Measurements from ENCODE around the gene SKA3. TPM values are rescaled to one million over a fixed set of nuclear protein-coding genes. Genes with fewer than 3 reads are reported as not detected.

SKA3 gene
- total and polyA plus RNA-seq, 2 of the 13 experiments (the other 11 are each of a cell fraction or from before 2014, with no cell fraction given): 7.2 to 10.8 TPM

- TF ChIP-seq MYC (CRISPR knock-in tag; IDR thresholded peaks at IDR 0.05; ENCODE audit: borderline replicate concordance) (peak; percentile 91), GLI4 (CRISPR knock-in tag; IDR thresholded peaks at IDR 0.05; ENCODE audit: borderline replicate concordance) (no peak; the same call in 1 of the 2 replicates), MAZ (IDR thresholded peaks at IDR 0.05; ENCODE audit: borderline replicate concordance, low read depth, low read length) (no peak), MAZ (CRISPR knock-in tag; IDR thresholded peaks at IDR 0.05; ENCODE audit: low read depth) (peak; percentile 80), ZNF737 (CRISPR knock-in tag; IDR thresholded peaks at IDR 0.05; ENCODE audit: borderline replicate concordance) (no peak; the same call in 1 of the 2 replicates), FOXK1 (CRISPR knock-in tag; IDR thresholded peaks at IDR 0.05; ENCODE audit: borderline replicate concordance, low read depth) (peak; percentile 71; the same call in 1 of the 2 replicates), MIXL1 (CRISPR knock-in tag; IDR thresholded peaks at IDR 0.05) (0 out of 2 replicates have a peak, but pooled peaks have one; percentile 4), ZNF18 (CRISPR knock-in tag; IDR thresholded peaks at IDR 0.05; ENCODE audit: insufficient replicate concordance) (peak; percentile 66), ATF7-NPFF (CRISPR knock-in tag; IDR thresholded peaks at IDR 0.05; ENCODE audit: low read depth) (peak; percentile 95), GATA4 (IDR thresholded peaks at IDR 0.05; ENCODE audit: borderline replicate concordance, low read depth) (peak; percentile 74; the same call in 1 of the 2 replicates), NRL (CRISPR knock-in tag; IDR thresholded peaks at IDR 0.05; ENCODE audit: borderline replicate concordance) (peak; percentile 72), DDIT3 (CRISPR knock-in tag; IDR thresholded peaks at IDR 0.05) (0 out of 2 replicates have a peak, but pooled peaks have one; percentile 51), STAG1 (CRISPR knock-in tag; IDR thresholded peaks at IDR 0.05) (0 out of 2 replicates have a peak, but pooled peaks have one; percentile 1), SIX1 (CRISPR knock-in tag; IDR thresholded peaks at IDR 0.05; ENCODE audit: borderline replicate concordance) (peak; percentile 40; the same call in 1 of the 2 replicates), RARA (CRISPR knock-in tag; IDR thresholded peaks at IDR 0.05) (no peak; the same call in 1 of the 2 replicates), NR2F6 (IDR thresholded peaks at IDR 0.05) (no peak), NR2F6 (CRISPR knock-in tag; IDR thresholded peaks at IDR 0.05) (no peak)
- TF ChIP-seq, protein P1, sequence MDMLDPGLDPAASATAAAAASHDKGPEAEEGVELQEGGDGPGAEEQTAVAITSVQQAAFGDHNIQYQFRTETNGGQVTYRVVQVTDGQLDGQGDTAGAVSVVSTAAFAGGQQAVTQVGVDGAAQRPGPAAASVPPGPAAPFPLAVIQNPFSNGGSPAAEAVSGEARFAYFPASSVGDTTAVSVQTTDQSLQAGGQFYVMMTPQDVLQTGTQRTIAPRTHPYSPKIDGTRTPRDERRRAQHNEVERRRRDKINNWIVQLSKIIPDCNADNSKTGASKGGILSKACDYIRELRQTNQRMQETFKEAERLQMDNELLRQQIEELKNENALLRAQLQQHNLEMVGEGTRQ (IDR thresholded peaks at IDR 0.05; ENCODE audit: low read depth, low read length): no peak
- TF ChIP-seq, protein P1 (CRISPR knock-in tag; IDR thresholded peaks at IDR 0.05; ENCODE audit: borderline replicate concordance): peak; percentile 44; the same call in 1 of the 2 replicates
- TF ChIP-seq, protein P2, sequence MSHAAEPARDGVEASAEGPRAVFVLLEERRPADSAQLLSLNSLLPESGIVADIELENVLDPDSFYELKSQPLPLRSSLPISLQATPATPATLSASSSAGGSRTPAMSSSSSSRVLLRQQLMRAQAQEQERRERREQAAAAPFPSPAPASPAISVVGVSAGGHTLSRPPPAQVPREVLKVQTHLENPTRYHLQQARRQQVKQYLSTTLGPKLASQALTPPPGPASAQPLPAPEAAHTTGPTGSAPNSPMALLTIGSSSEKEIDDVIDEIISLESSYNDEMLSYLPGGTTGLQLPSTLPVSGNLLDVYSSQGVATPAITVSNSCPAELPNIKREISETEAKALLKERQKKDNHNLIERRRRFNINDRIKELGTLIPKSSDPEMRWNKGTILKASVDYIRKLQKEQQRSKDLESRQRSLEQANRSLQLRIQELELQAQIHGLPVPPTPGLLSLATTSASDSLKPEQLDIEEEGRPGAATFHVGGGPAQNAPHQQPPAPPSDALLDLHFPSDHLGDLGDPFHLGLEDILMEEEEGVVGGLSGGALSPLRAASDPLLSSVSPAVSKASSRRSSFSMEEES (CRISPR knock-in tag; IDR thresholded peaks at IDR 0.05): peak; percentile 15; the same call in 1 of the 2 replicates
- TF ChIP-seq, protein P3, sequence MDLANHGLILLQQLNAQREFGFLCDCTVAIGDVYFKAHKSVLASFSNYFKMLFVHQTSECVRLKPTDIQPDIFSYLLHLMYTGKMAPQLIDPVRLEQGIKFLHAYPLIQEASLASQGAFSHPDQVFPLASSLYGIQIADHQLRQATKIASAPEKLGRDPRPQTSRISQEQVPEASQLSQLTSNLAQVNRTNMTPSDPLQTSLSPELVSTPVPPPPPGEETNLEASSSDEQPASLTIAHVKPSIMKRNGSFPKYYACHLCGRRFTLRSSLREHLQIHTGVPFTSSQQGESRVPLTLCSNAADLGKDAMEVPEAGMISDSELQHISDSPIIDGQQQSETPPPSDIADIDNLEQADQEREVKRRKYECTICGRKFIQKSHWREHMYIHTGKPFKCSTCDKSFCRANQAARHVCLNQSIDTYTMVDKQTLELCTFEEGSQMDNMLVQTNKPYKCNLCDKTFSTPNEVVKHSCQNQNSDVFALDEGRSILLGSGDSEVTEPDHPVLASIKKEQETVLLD (CRISPR knock-in tag; IDR thresholded peaks at IDR 0.05; ENCODE audit: low read depth): peak; percentile 83
These were observed at the start of gene SKA3, which contains the start of gene MRPL57 (continued) for GRCh38 chr13:21176215-21176981.
